Measurements from ENCODE around the gene ICA1.

ICA1 gene

GRCh38 chr7:8197994-8198698 is 63.8 kb downstream of the ICA1 start:
- DNase-seq (ENCODE audit: low read depth) = no peak

DNA sequence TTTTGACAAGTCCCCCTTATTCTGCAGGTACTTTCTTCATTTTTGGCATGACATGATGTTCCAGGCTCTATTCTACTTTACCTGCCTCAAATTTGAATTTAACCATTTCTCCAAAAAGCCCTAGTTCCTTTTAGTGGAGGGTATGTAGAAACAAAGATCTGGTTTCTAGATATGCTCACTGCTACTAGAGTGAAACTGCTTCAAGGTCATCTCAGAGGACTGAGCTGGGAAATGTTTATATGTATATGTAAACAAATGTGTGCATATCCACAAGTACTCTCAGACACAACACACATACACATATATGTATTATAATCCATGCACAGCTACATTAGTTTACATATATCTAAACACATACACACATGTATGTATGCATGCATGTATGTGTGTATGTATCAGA is 69.1 kb downstream of the ICA1 start:
- DNase-seq (ENCODE audit: low read depth) = no peak

DNA sequence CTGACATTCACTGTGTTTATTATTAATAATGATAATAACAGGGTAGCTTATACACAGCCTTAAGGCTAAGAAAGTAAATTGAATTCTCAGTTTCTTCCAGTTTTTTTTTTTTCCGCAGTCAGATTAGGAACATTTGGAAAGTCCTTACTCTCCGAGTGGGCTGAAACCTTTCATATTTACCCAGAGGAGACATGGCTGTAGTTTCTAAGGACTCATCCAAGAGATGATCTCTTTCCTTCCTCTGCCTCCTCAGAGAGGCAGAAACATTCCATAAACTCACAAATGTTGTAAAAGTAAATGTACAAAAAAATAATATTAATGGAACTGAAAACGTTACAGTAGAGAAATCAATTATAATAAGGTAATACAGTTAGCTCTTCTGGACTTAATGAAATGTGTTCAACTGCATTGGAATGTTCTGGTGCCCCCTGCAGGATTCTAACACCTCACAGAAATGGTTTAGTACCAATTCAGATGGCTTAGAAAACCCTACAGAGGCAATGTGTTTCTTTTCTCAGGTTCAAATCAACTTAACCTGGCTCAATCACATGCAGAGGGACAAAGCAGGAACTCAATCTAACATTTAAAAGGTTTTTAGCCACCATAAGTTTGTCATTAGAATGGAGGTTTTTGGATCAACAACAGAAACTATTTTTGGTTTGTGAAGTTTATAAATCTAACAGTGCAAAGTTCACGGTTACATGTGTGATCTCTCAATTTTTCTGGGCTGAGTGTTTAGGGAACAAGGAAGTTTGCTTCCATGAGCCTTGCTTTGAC is 71.7 kb downstream of the ICA1 start:
- peak; percentile 58 for DNase-seq (ENCODE audit: low read depth)

- no peak for DNase-seq (ENCODE audit: low read depth)
Measured at GRCh38 chr7:8189625-8190024, 72.3 kb downstream of the ICA1 start.

DNA sequence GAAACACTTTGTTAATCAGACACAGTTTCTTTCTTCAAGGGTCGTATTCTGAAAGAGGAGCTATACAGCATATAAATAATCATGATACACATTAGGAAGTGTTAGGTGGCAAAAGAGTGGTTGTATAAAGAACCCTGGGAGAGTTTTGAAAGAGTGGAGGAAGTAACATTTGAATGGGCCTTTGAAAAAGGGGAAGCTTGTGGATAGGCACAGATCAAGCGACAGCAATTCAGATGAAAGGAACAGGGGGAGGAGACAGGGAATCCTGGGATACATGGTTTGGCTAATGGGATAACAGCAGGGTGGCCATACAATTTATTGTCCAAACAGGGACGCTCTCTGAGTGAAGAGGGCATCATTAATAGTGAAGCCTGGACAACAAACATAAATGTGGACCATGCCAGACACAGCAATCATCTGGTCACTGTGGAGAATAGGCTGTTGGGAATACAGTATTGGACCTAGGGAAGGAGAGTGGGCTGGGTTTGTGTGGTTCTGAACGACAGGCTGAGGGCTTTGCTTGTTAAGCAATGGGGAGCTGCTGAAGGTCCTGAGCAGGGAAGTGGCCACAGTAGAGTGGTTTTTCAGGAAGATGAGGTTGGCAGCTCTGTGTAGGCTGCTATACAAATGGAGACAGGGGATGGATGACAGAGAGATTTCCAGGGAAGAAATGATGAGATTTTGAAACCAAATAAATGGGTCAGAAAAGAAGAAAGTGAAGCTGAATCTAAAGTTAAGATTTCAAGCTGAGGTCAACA is 75.9 kb downstream of the ICA1 start:
- DNase-seq (ENCODE audit: low read depth) = no peak

- DNase-seq (ENCODE audit: low read depth) = no peak
Measured at GRCh38 chr7:8184221-8184620, 77.7 kb downstream of the ICA1 start.

DNA sequence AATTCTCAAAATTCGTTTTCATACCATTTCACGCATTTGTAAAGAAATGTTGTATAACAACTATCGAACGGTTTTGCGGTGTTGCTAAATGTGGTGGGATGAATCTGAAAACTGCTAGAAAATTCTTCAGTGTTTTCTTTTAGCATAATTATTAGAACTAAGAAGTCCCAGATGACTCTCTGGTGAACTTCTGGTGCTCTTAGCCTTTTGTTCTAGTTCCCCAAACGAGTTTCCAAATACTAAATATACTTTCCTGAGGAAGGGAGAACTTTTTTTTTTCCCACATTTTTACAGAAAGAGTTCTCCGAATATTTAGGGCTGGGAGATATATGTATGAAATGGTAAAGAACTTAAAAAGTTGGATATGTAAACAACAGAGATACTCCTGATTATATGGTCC is 82.5 kb downstream of the ICA1 start:
- no peak for DNase-seq (ENCODE audit: low read depth)

GRCh38 chr7:8178353-8178752 is 83.6 kb downstream of the ICA1 start:
- no peak for DNase-seq (ENCODE audit: low read depth)

DNA sequence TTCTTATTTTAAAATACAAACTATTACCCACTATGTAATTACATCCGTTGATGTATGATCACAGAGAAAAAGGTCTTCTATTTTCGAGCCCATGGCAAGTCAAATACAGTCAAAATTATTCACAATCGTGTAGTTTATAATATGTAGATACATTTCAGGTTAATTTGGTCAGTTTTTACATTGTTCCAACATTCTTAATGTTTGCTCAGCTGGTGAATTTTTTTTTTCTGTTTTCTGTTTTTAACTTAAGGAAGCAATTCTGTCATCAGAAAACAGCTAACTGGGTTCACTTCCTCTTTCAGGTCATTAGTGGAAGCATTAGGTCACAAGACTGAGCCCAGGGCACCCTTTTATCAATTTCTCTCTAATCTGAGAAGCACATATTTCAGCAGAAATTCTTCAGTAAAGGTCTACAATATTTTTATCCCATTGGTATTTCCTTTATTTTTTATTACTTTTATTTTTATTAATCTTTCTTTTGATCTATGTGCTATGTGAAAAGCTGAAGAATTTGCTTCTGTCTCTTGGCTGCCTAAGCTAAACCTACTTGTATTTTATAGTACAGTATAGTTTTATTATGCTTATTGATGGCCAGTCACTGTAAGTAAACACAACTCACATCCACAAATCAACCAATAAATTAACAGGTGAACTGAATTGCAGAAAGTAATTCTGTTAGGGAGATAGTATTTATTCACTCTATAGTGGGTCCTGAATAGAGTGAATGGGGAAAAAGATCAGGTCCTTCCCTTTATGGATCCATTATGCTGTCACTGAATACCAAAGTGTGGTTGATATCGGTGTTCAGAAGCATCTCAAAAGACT is 84.6 kb downstream of the ICA1 start:
- DNase-seq (ENCODE audit: low read depth) = no peak

- DNase-seq (ENCODE audit: low read depth) = no peak
Measured at GRCh38 chr7:8176370-8177081, 85.4 kb downstream of the ICA1 start.

- no peak for DNase-seq (ENCODE audit: low read depth)
Measured at GRCh38 chr7:8175929-8176369, 86.0 kb downstream of the ICA1 start.

GRCh38 chr7:8172372-8173354 is 89.3 kb downstream of the ICA1 start:
- no peak for DNase-seq (ENCODE audit: low read depth)

- no peak for DNase-seq (ENCODE audit: low read depth)
Measured at GRCh38 chr7:8169171-8169570, 92.8 kb downstream of the ICA1 start.

DNA sequence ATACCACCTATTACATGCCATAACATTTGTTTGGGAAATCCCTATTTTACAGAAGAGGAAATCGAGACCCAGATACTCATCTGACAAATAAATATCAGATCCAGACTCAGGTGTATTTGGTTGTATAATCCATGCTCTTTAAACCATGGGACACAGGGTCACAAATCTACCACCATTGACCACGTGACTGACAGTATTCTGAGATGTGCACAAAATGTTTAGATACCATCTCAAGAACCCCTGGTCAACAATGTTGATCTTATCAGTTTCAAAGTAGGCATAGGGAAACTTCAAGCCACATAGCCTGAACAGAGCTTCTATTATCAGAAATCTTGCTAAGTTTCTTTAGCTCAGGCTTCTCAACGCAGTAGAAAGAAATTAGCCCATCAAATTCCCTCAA is 93.6 kb downstream of the ICA1 start:
- no peak for DNase-seq (ENCODE audit: low read depth)

DNA sequence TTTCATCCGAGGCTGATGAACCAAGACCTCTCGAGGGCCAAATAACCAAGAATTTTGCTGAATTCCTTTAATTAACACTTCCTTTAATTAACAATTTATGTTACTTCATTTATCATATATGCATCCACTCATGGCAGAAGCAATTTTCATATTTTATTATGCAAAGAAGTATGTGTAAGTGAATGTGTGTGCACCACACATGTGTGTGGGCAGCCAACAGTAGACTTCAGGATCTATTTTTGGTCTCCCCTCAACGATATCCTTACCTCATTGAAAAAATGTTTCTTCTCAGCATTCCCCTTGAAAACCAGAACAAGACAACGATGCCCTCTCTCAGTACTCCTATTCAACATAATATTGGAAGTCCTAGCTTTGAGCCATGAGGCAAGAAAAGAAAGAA is 96.8 kb downstream of the ICA1 start:
- no peak for DNase-seq (ENCODE audit: low read depth)

- DNase-seq (ENCODE audit: low read depth) = no peak
Measured at GRCh38 chr7:8162181-8162580, 99.8 kb downstream of the ICA1 start.

DNA sequence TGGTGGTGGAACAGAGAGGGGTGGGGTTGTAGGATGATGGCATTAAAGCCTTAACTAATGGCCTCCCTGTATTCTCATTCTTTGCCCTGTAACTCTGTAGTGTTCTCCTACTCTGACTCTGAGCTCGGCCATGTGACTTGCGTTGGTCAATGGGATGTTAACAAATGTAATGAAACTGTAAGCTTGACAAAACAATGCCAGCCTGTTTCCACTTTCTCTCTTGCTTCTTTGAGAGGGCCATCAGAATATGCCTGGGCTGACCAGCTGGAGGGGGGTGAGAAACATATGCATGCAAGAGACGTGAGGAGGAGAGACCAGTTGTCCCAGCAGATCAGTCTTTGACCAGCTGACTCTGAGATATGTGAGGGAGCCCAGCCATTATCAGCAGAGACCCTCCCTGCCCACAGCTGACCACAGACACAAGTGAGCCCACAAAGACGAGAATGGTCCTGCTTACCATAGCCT is 100.6 kb downstream of the ICA1 start:
- DNase-seq (ENCODE audit: low read depth) = peak; percentile 0

- DNase-seq (ENCODE audit: low read depth) = peak; percentile 14
Measured at GRCh38 chr7:8160779-8161345, 101.1 kb downstream of the ICA1 start.

- no peak for DNase-seq (ENCODE audit: low read depth)
Measured at GRCh38 chr7:8160250-8160649, 101.7 kb downstream of the ICA1 start.

DNA sequence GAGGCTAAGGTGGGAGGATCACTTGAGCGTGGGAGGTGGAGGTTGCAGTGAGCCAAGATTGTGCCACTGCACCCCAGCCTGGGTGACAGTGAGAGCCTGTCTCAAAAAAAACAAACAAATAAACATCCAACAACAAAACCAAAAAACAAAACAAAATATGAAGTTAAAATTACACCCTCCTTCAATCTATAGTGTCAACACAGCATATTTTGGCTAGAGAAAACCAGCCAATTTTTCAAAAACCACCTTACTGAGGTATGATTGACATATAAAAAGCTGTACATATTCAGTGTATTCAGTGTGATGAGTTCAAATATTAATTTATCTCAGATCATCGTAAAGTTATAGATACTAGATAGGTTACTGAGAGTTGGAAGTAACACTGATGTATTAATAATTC is 102.4 kb downstream of the ICA1 start:
- no peak for DNase-seq (ENCODE audit: low read depth)
